Neural progenitor cell (in vitro differentiated cells): ENCODE results near the gene TTC24.
A peak's percentile ranks its signal among the peaks of the same experiment; 100 is the strongest.

Source experiments
- EZH2 ChIP-seq: fragments of 200-600 bp; sonication (generic); IDR thresholded peaks from 2 replicates; pipeline ENCODE4 v1.6.1; 2017; ENCODE audit warnings: antibody characterized with exemption, mild to moderate bottlenecking, moderate library complexity
- EZH2phosphoT487 ChIP-seq: fragments of 200-600 bp; sonication (generic); IDR thresholded peaks from 2 replicates; pipeline ENCODE4 v1.6.1; 2017; ENCODE audit warnings: antibody characterized with exemption
- TF ChIP-seq, protein P1 (sequence below): fragments of 200-600 bp; sonication (generic); IDR thresholded peaks from 2 replicates; pipeline ENCODE4 v1.5.1; 2017; ENCODE audit warnings: antibody characterized with exemption, mild to moderate bottlenecking

DNA sequence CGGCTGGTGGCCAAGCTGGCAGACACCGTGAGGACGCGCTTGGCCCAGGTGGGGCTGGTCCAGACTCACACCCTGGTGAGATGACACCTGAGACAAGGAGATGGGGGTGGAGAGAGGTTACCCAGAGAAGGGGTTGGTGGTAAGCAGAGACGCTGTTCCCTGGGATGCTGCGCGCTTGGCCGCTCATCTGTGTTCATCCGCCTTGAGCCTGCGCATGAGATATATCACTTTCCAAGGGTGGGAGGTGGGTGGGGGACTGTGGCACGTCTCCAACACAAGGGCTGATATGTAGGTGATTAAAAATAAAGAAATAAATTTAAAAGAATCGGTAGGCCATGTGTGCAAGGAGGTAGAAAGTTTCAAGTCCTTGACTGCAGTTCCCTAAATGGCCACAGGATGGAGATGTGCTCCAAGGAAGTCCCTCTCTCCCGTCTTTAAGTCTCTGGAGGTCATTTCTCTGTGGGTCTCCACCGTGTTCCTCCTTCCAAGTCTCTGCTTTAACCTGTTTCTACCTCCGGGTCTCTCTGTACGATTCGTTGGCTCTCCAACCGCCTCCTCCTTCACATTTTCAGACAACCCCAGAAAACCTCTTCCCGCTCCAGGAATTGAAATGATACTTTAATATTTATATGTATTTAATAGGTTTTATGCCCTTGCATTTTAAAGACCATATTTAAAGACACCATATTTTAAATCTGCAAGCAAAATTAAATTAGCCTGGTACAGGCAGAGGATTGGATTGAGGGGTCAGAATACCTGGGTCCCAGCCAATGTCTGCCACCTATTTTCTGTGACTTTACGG is 4.5 kb downstream of the TTC24 start:
- TF ChIP-seq EZH2 (no peak), EZH2phosphoT487 (no peak)
- TF ChIP-seq, protein P1, sequence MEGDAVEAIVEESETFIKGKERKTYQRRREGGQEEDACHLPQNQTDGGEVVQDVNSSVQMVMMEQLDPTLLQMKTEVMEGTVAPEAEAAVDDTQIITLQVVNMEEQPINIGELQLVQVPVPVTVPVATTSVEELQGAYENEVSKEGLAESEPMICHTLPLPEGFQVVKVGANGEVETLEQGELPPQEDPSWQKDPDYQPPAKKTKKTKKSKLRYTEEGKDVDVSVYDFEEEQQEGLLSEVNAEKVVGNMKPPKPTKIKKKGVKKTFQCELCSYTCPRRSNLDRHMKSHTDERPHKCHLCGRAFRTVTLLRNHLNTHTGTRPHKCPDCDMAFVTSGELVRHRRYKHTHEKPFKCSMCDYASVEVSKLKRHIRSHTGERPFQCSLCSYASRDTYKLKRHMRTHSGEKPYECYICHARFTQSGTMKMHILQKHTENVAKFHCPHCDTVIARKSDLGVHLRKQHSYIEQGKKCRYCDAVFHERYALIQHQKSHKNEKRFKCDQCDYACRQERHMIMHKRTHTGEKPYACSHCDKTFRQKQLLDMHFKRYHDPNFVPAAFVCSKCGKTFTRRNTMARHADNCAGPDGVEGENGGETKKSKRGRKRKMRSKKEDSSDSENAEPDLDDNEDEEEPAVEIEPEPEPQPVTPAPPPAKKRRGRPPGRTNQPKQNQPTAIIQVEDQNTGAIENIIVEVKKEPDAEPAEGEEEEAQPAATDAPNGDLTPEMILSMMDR, result peak; percentile 76
